ENCODE measurements around the gene ZNF512B.

The ZNF512B gene

GRCh38 chr20:63947638-63948456 lies 21.9 kb downstream of the ZNF512B start:
- no peak for DNase-seq (ENCODE audit: low read depth)

DNA sequence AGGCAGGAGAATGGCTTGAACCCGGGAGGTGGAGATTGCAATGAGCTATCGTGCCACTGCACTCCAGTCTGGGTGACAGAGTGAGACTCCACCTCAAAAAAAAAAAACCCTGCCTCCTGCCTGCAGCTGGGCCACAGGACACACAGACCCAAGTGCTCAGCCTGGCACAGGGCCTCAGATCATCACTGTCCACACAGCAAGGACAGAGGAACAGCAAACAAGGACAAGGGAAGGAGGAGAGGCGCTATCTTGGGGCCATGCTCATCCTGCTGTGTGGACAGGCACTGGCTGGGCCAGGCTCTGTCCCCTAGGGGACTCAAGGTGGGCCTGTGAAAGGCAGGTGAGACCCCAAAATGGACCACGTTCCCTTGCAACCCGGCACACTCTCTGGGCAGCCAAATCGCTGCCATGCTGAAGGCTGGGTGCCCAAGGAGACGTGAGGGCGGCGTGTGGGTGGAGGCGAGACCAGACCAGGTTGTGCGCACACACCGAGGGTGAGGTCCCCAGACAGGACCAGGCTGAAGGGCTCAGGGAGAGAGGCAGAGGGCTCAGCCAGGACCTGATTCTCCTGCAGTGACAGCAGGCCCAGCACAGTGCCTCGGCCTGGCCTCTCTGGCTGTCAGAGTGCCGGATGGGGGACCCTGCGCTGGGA lies 22.6 kb downstream of the ZNF512B start:
- no peak for DNase-seq (ENCODE audit: low read depth)

GRCh38 chr20:63945921-63946920 lies 23.5 kb downstream of the ZNF512B start:
- DNase-seq (ENCODE audit: low read depth) = no peak

DNA sequence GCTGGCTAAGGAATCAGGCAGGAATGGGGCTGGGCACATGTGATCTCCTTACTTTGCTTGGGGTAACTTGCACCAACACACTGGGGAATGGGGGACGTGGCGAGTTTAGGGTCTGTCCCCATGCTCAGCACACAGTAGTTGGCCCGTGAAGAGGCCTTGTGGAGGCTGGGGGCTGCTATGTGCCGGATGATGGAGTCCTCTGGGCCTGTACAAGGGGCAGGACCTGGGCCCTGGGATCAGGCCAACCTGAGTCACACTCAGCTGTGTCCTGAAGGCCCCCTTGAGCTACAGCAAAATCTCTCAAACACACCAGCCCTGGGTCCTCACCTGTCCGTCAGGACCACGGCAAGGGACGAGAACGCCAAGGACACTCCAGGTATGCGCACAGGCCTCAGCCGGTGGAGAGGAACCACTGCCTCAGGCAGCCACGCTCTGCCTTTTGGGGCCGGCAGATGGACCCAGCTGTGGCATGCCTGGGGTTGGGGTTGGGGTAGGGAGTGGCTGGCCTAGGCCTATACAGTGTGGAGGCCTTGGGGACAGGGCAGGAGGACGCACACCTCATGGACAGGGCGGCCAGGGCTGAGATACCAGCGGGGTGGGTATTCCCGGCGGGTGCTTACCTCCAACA lies 24.6 kb downstream of the ZNF512B start:
- DNase-seq (ENCODE audit: low read depth) = no peak

- DNase-seq (ENCODE audit: low read depth) = no peak
Observed at GRCh38 chr20:63944078-63944941, 25.4 kb downstream of the ZNF512B start.

DNA sequence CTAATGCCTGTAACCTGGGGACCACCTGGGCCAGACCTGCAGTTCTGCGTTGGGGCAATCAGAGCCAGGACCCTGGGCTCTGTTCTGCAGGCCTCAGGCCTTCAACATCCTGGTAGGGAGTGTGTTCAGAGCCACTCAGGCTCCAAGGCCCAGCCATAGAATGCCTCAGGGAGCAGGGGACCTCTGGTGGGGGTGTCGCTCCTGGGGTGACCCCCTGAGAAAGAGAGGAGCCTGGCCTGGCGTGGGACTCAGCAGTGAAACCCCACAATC lies 26.0 kb downstream of the ZNF512B start:
- no peak for DNase-seq (ENCODE audit: low read depth)

GRCh38 chr20:63942969-63943807 lies 26.5 kb downstream of the ZNF512B start:
- DNase-seq (ENCODE audit: low read depth) = no peak

DNA sequence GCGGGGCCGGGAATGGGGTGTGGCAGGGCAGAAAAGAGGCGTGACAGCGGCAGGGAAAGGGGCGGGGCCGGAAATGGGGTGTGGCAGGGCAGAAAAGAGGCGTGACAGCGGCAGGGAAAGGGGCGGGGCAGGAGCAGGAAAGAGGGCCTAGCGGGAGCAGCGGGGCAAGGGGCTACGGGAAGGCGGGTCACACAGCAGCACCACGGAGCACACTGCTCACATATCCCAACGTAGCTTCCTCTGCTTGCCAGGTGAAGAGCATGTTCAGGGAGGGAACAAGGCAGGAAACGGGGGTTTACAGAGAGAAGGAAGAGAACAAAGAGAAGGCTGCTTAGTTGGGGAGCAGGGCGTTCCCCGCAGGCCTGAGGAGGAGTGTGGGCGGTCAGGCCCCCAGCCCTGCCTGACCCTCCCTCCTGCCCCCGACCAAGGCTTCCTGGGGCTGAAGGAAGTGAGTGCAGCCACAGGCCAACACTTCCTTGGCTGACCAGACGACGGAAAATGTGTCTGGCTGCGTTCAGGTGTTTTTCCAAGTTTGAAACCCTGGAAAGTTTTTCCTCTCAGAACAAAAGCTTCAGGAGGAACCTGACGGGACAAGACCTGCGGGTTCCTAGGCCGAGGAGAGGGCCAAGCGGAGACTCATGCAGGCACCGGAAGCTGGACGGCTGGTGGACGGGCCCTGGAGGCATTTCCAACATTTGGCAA lies 27.3 kb downstream of the ZNF512B start:
- no peak for DNase-seq (ENCODE audit: low read depth)

DNA sequence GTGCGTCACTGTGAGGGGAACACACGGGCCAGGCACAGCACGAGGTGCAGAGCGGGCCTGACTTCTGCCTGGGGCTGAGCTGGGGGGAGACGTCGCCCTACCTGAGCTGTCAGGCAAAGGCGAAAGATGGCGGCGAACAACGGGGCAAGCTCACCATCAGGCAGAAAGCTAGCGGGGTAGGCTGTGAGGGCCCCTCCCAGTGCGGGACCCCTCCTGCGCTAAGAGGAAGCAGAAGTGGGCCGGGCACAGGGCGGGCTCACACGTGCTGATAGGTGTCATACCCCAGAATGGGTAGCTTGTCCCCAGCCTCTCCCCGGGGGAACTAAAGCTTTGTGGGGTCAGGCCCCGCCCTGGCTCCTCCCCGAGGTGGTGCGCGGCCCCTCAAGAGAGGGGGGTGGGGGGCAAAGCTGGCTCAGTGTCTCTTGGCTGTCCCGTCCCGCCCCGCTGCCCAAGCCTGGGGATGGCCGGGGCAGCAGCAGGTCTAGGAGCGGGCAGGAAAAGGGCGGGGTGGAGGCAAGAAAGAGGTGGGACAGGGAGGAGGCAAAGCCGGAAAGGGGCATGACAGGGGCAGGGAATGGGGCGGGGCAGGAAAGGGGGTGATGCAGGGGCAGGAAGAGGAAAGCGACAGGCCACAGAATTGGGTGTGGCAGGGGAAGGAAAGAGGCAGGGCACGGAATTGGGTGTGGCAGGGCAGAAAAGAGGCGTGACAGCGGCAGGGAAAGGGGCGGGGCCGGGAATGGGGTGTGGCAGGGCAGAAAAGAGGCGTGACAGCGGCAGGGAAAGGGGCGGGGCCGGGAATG lies 28.2 kb downstream of the ZNF512B start:
- DNase-seq (ENCODE audit: low read depth) = no peak

- DNase-seq (ENCODE audit: low read depth) = no peak
Observed at GRCh38 chr20:63940472-63941266, 29.1 kb downstream of the ZNF512B start.

DNA sequence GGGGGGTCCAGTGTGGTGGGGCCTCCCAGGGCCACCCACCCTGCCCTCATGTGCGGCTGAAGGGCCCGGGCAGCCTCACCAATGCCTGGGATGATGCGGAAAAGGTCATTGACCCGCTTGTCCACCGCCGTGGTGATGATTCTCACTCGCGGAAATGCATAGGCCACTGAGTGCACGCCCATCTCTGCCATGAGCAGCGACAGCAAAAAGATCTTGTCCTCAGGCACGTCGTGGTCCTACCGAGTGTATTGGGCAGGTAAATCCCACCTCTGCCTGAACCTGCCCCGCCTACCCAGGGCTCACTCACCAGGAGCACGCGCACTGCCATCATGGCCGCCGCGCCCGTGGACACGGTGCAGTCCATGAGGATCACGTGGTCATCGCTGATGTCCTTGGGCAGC lies 29.7 kb downstream of the ZNF512B start:
- no peak for DNase-seq (ENCODE audit: low read depth)

DNA sequence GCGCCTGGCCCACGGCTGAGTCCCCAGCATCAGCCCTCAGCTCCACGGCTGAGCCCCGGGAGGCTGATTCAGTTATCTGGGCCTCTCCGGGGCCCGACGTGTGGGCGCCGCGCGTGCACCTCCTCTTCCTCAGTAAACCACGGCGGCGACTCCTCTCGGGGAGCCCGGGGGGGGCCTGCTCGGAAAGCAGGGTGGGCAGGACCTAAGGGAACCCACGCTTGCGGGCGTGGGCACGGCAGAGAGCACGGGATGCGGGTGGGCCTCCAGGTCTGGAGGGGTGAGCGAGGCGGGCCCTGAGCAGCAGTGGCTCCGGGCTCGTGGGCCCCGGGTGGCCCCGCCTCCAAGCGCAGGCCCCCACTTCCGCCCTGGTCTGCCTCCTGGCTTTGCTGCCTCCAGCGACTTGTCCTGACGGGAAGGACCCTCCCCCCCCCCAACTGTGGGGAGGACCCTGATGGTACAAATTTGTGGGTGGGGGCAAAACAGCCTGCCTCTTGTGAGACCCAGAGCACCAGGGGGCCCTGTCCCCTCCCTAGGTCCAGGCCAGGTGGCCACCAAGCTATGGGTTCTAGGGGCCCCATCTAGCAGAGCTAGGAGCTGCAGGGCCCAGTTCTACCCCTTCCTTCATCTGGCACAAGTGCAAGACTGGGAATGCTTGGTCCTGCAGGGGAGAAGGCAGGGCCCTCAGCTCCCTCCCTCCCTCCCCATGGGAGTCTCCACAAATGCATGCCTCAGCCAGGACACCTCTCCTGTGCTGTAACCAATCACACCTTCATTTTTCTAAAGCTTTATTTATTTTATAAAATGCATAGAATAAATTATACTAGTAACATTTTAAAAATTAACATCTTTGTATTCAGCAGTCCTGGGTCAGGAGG lies 30.4 kb downstream of the ZNF512B start:
- no peak for DNase-seq (ENCODE audit: low read depth)

DNA sequence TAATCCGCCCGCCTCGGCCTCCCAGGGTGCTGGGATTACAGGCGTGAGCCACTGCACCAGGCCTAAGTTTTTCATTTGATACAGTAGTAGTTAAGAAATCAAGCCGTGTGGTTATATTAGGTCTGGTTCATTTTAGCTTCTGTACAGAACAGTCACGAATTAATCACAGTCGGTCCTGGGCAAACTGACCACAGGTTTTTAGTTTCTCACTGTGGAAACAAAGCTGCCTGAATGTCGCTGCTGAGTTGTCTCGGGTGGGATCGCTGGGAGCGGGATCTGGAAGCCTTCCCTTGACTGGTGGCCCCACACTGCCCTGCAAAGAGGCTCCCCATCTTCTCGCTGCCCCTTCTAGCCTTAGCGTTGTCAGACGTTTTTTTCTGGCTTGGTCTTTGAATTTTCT lies 32.1 kb downstream of the ZNF512B start:
- no peak for DNase-seq (ENCODE audit: low read depth)

DNA sequence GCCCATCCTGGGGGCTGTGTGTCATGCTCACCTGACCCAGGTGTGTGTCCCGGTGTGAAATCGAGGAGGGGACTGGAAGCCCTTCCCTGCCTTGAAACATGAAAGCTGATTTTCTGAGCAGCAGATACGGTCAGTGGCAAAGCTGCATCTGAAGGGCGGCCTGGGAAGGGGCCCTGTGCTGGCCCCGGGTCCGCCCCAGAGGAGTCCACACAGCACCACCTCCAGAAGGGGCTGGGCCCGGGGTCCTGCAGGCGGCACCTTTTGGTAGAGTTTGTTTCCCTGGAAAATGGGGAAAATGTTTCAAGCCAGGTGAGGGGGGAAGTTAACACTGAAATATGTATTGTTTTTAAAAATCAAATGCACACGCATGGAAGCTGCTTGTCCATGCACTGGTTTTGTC lies 34.3 kb downstream of the ZNF512B start:
- DNase-seq (ENCODE audit: low read depth) = no peak

DNA sequence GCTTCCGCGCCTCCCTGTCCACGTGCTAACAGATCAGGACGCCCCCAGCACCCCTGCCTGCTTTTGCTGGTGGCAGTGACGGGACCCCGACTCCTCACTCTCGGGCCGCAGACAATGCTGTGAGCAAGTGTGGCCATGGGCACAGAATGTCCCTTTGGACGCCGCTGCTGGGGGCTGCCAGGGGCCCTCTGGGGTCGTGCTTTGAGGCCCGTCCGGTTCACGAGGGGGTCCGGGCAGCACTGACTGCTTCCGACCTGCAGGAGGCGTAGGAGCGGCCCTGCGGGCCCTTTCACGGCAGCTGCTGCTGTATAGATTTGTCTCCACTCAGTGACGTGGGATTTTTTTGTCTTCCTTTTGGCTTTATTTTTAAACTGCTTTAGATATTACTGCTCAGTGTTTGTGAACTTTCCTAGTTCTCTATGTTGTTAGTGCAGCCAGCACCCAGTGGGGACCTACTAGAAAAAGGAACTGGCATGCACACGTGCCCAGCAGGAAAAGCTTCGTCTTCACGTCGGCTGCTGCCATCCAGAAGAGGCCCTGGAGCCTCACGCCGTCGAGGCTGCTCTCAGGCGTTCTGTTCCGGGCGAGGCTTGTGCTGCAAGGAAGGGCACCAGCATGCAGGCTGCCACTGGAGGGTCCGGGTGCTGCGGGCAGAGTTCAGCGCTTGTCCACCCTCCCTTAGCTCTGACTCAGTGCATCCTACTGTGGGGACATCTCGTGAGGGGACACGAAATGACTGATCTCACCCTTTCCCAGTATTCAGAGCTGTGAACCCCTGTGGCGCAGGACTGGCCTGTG lies 35.3 kb downstream of the ZNF512B start:
- DNase-seq (ENCODE audit: low read depth) = no peak

DNA sequence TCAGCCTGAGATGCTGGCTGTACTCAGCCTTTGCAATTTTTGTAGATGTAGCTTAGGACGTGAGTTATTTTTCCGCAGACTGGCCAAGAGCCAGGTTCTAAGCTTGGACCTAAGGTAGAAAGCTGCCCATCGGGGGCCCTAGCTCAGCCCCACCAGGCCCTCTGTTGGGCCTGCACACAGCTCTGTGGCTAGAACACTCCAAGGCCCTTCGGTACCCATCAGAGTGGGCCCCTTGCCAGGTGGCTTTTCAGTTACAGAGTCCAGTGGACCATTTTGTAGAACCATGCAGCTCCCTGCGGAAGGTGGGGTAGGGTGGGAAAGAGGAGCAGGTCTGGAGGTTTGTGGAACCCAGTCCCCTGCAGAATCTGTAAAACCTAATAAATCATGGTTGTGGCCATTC lies 36.1 kb downstream of the ZNF512B start:
- DNase-seq (ENCODE audit: low read depth) = no peak
